Memory B cell (primary cell): Measurements from ENCODE around the gene GGT1.
"Not testable (repeated sequence)": the region's sequence is repeated elsewhere in the genome, so short reads cannot be mapped to it uniquely, and the experiment has no call there.

Source experiments
- ATAC-seq: fragments of 150-1000 bp; cut with Tn5 transposase; 2 replicates; pipeline ENCODE4 v1.10.0; 2021; ENCODE audit warnings: low read depth, mild to moderate bottlenecking, moderate library complexity
- DNase-seq, 2 donors: peaks; one replicate each; pipeline ENCODE4 v3.0.0; 2022; ENCODE audit warnings: low spot score in 2 of 2
- H3K27ac Mint-ChIP-seq: one replicate; pipeline ENCODE4 v1.8.0; 2022; ENCODE audit warnings: mild to moderate bottlenecking, moderate library complexity, mixed read lengths
- H3K27me3 Mint-ChIP-seq: one replicate; pipeline ENCODE4 v1.8.0; 2022; ENCODE audit warnings: mixed read lengths
- H3K36me3 Mint-ChIP-seq: one replicate; pipeline ENCODE4 v1.8.0; 2022; ENCODE audit warnings: mild to moderate bottlenecking, mixed read lengths
- H3K4me1 Mint-ChIP-seq: one replicate; pipeline ENCODE4 v1.8.0; 2022; ENCODE audit warnings: mixed read lengths
- H3K4me3 Mint-ChIP-seq: one replicate; pipeline ENCODE4 v1.8.0; 2022; ENCODE audit warnings: mild to moderate bottlenecking, moderate library complexity, mixed read lengths
- H3K9me3 Mint-ChIP-seq: one replicate; pipeline ENCODE4 v1.8.0; 2022; ENCODE audit warnings: mixed read lengths

GGT1 gene

DNA sequence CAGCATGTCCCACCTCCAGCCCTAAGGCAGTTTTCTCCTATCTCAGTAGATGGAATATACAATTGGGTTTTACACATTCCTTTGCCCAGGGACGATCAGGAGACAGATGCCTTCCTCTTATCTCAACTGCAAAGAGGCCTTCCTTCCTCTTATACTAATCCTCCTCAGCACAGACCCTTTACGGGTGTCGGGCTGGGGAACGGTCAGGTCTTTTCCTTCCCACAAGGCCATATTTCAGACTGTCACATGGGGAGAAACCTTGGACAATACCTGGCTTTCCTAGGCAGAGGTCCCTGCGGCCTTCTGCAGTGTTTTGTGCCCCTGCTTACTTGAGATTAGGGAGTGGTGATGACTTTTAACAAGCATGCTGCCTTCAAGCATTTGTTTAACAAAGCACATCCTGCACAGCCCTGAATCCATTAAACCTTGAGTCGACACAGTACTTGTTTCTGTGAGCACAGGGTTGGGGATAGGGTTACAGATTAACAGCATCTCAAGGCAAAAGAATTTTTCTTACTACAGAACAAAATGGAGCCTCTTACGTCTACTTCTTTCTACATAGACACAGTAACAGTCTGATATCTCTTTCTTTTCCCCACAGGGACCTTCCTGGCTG, 27.9 kb downstream of the GGT1 start:
- ATAC-seq, DNase-seq: not testable (repeated sequence)

DNA sequence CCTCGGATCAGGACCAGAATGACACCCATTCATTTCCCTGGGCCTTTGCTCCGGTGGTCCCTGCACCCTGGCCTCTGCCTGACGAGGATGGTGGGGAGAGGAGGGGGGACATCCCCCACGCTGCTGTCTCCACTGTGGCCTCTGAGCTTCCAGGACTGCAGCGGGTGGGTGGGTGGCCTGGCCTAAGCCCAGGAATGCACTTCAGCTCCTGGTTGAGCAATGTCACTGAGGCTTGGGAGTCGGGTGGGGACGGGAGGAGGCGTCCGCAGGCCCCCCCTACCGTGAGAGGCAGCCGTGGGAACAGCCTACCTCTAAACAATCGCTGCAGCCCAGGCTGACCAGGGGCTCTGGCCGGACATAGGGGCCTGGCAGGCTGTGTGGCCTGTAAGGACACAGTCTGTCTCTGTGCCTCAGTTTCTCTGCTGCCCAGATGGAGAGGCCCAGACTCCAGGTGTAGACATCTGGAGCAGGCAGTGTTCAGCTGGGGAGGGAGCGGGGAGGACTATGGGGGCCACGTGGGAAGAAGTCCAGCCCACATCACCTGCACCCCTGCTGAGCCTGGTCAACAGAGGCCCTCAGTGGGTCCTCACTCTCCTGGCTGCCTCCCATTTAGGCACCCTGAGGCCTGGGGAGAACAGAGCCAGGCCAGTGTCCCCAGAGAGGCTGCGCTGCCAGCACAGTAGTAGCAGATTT, 28.6 kb downstream of the GGT1 start:
- not testable (repeated sequence) for H3K4me3 Mint-ChIP-seq, H3K27me3 Mint-ChIP-seq, H3K9me3 Mint-ChIP-seq, DNase-seq, H3K36me3 Mint-ChIP-seq, ATAC-seq, H3K27ac Mint-ChIP-seq
- H3K4me1 Mint-ChIP-seq = peaks cover 19% of the 10 kb centered on the region

More for the DNA sequence above, 27.9 kb downstream of the GGT1 start:
- H3K4me3 Mint-ChIP-seq, H3K27me3 Mint-ChIP-seq, H3K9me3 Mint-ChIP-seq, H3K27ac Mint-ChIP-seq, H3K36me3 Mint-ChIP-seq: not testable (repeated sequence)
- H3K4me1 Mint-ChIP-seq = peaks cover 19% of the 10 kb centered on the region

GRCh38 chr22:24632642-24633041, 29.6 kb downstream of the GGT1 start:
- peaks cover 19% of the 10 kb centered on the region for H3K4me1 Mint-ChIP-seq
- not testable (repeated sequence) for H3K36me3 Mint-ChIP-seq, H3K27ac Mint-ChIP-seq, DNase-seq, H3K27me3 Mint-ChIP-seq, H3K4me3 Mint-ChIP-seq, ATAC-seq, H3K9me3 Mint-ChIP-seq

GRCh38 chr22:24633231-24634023, 30.4 kb downstream of the GGT1 start:
- peak overlapping the region; percentile 2 for H3K4me3 Mint-ChIP-seq
- H3K36me3 Mint-ChIP-seq, ATAC-seq, H3K27ac Mint-ChIP-seq, DNase-seq, H3K27me3 Mint-ChIP-seq, H3K9me3 Mint-ChIP-seq: not testable (repeated sequence)
- peaks cover 19% of the 10 kb centered on the region for H3K4me1 Mint-ChIP-seq

- not testable (repeated sequence) for H3K36me3 Mint-ChIP-seq, H3K9me3 Mint-ChIP-seq, ATAC-seq, H3K27me3 Mint-ChIP-seq, DNase-seq, H3K4me3 Mint-ChIP-seq, H3K27ac Mint-ChIP-seq
- peaks cover 19% of the 10 kb centered on the region for H3K4me1 Mint-ChIP-seq
Observed at GRCh38 chr22:24634776-24635389, 31.9 kb downstream of the GGT1 start.

GRCh38 chr22:24636513-24636912, 33.5 kb downstream of the GGT1 start:
- not testable (repeated sequence) for H3K36me3 Mint-ChIP-seq, H3K9me3 Mint-ChIP-seq, ATAC-seq, H3K27me3 Mint-ChIP-seq, H3K27ac Mint-ChIP-seq, H3K4me3 Mint-ChIP-seq, DNase-seq, H3K4me1 Mint-ChIP-seq

- not testable (repeated sequence) for H3K9me3 Mint-ChIP-seq, DNase-seq, H3K36me3 Mint-ChIP-seq, H3K27me3 Mint-ChIP-seq, H3K4me3 Mint-ChIP-seq, H3K4me1 Mint-ChIP-seq, H3K27ac Mint-ChIP-seq, ATAC-seq
Observed at GRCh38 chr22:24642307-24642706, 39.3 kb downstream of the GGT1 start.

GRCh38 chr22:24644409-24644808, 41.4 kb downstream of the GGT1 start:
- not testable (repeated sequence) for DNase-seq, H3K27ac Mint-ChIP-seq, H3K4me3 Mint-ChIP-seq, H3K27me3 Mint-ChIP-seq, ATAC-seq, H3K4me1 Mint-ChIP-seq, H3K9me3 Mint-ChIP-seq, H3K36me3 Mint-ChIP-seq

GRCh38 chr22:24645408-24646399, 42.7 kb downstream of the GGT1 start:
- not testable (repeated sequence) for H3K4me1 Mint-ChIP-seq, H3K9me3 Mint-ChIP-seq, ATAC-seq

GRCh38 chr22:24646756-24647155, 43.8 kb downstream of the GGT1 start:
- not testable (repeated sequence) for H3K4me3 Mint-ChIP-seq, H3K9me3 Mint-ChIP-seq

More at GRCh38 chr22:24645408-24646399, 42.7 kb downstream of the GGT1 start:
- not testable (repeated sequence) for H3K27ac Mint-ChIP-seq, H3K36me3 Mint-ChIP-seq, H3K4me3 Mint-ChIP-seq, H3K27me3 Mint-ChIP-seq, DNase-seq

GRCh38 chr22:24649371-24649770, 46.4 kb downstream of the GGT1 start:
- not testable (repeated sequence) for H3K27me3 Mint-ChIP-seq, H3K4me3 Mint-ChIP-seq, H3K4me1 Mint-ChIP-seq, H3K9me3 Mint-ChIP-seq, H3K27ac Mint-ChIP-seq, DNase-seq, ATAC-seq, H3K36me3 Mint-ChIP-seq

More at GRCh38 chr22:24646756-24647155, 43.8 kb downstream of the GGT1 start:
- H3K27me3 Mint-ChIP-seq, DNase-seq, H3K27ac Mint-ChIP-seq, H3K4me1 Mint-ChIP-seq, ATAC-seq, H3K36me3 Mint-ChIP-seq: not testable (repeated sequence)

GRCh38 chr22:24650884-24651283, 47.9 kb downstream of the GGT1 start:
- H3K4me1 Mint-ChIP-seq, H3K27me3 Mint-ChIP-seq, ATAC-seq, H3K4me3 Mint-ChIP-seq, H3K27ac Mint-ChIP-seq, H3K9me3 Mint-ChIP-seq, H3K36me3 Mint-ChIP-seq: not testable (repeated sequence)
- DNase-seq = peak in 1 of 2 donors; percentile 36

- ATAC-seq, H3K9me3 Mint-ChIP-seq, H3K27ac Mint-ChIP-seq, H3K4me1 Mint-ChIP-seq, H3K27me3 Mint-ChIP-seq, H3K36me3 Mint-ChIP-seq, DNase-seq, H3K4me3 Mint-ChIP-seq: not testable (repeated sequence)
Observed at GRCh38 chr22:24665395-24665794, 62.4 kb downstream of the GGT1 start.
